TTC549 (cell line): ENCODE results near the gene FANCE.

Experiments used
- FAIRE-seq: peaks from 2 replicates; lab custom pipeline; 2012; peaks lifted over from hg19 to GRCh38; lab: Jason Lieb, UNC

Gene FANCE

DNA sequence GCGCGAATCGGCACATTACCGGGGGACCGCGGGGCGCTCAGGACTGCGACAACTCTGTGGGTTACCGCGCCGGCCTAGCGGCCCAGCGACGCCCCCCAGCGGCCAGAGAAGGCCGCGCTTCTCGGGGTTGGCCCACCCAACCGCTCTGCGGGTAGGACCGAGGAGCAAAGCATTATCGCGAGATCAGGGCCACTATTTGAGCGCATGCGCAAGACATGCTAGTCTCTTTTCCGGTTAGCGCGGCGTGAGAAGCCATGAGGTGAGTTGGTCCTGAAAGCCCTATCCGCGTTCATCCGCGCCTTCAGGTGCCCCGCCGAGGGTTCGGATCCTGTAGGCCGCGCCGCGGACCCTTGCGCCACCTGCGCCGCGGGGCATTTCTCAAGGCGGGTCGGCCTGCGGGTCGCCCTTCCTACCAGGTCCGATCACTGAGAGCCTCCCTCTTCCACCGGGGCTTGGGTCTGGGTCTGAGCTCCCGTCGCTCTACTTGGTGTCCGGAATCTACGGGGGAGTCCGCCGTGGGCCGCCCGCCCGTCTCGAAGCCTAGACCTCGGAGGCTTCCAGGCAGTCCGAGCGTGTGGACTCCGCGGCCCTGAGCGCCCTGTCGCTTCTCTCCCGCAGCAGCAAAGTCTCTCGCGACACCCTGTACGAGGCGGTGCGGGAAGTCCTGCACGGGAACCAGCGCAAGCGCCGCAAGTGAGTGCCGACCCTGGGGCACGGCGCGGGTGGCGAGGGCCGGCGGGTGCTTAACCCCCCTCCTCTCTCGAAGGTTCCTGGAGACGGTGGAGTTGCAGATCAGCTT lies 16.2 kb downstream of the FANCE start, which contains the start of gene RPL10A:
Gene RPL10A, plus strand, starts transcription at position 221 of the 799 bp plus-strand sequence. Its CDS starts 34 bp downstream, at position 255.
- no peak for FAIRE-seq

DNA sequence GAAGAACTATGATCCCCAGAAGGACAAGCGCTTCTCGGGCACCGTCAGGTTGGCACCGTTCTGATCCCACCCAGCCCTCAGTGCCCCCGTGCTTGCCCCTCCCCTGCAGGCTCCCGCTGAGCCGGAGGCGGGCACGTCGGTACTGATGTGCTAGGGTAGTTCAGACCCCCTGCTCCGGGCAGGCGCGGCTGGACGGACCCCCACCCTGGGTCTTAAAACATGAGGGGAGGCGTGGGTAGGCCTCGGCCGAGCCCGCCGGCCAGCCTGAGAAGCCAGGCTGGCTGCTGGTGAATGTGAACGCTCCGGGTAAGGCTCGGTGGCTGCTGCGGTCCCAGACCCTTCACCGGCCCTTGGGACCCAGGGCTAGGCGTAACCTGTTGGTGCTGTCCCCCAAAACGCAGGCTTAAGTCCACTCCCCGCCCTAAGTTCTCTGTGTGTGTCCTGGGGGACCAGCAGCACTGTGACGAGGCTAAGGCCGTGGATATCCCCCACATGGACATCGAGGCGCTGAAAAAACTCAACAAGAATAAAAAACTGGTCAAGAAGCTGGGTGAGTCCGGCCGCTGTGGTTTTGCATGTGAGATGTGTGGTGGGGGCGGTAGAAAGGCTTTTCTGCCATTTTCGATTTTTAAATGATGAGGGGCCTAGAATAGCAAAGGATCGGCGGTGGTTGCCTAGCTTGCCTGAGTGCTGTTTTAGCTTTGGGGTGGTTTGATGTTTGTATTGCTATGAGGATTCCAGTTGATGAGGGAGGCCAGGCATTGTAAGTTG lies 17.0 kb downstream of the FANCE start:
- no peak for FAIRE-seq

DNA sequence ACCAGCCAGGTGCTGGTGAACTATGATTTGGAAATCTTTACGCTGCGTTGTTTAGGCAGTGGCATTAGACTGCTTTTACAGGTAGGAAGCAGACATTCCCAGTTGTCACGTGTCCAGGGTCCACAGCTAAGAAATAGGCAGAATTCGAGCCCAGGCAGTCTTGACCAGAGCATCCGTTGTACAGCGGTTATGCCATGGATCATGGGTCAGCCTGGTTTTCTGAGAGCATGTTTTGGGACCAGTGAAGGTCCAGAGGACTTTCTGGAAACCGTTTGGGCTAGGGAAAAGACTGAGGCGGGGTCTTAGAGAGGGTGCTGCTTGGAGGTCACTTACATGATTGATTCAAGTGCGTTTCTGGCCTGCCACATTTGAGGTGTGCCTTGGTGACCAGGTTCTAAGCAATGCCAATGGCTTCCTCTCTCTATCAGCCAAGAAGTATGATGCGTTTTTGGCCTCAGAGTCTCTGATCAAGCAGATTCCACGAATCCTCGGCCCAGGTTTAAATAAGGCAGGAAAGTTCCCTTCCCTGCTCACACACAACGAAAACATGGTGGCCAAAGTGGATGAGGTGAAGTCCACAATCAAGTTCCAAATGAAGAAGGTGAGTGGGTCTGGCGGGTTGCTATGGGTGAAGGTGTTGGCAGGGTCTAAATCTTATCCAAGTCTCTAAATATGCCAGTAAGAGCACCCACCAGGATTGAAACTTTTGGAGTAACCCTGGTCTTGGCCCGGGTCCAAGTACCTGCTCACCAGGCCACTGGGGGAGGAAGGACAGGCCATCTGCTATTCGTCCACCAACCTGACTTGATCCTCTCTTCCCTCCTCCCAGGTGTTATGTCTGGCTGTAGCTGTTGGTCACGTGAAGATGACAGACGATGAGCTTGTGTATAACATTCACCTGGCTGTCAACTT lies 17.9 kb downstream of the FANCE start:
- no peak for FAIRE-seq

DNA sequence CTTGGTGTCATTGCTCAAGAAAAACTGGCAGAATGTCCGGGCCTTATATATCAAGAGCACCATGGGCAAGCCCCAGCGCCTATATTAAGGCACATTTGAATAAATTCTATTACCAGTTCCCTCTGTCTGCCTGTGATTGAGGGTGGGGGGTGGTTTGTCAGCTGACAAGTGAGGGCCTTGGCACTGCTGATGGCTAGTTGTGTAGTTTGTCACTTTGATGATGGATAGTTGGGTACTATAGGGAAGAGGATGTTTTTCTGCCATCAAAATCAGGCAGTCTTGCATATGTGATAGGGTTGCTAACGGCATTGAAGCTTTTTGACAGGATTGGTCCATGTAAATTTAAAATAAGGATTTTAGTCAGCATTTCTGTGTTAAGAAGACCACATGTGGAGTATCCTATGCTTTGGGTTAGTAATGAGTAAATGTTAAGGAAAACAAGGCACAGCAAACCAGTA lies 18.6 kb downstream of the FANCE start:
- no peak for FAIRE-seq

DNA sequence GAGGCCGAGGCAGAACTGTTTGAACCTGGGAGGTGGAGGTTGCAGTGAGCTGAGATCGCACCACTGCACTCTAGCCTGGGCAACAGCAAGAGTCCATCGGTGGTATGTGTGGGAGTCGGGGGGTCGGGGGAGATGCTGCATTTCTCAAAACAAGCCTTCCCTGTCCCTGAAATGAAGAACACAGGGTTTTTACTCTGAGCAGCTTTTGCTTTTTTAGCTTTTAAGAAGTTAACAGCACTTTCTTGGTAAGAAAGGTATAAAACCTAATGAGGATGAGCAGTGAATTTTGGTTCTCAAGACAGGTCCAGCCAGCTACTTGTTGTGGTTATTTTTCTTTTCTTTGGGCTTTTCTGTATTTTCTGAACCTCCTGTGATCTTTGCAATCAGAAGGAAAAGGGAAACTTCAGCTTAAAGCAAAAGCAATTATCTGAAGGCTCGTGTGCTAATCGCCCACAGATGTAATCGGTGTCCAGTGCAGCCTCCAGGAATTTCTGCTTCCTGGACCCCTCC lies 19.8 kb downstream of the FANCE start:
- no peak for FAIRE-seq

DNA sequence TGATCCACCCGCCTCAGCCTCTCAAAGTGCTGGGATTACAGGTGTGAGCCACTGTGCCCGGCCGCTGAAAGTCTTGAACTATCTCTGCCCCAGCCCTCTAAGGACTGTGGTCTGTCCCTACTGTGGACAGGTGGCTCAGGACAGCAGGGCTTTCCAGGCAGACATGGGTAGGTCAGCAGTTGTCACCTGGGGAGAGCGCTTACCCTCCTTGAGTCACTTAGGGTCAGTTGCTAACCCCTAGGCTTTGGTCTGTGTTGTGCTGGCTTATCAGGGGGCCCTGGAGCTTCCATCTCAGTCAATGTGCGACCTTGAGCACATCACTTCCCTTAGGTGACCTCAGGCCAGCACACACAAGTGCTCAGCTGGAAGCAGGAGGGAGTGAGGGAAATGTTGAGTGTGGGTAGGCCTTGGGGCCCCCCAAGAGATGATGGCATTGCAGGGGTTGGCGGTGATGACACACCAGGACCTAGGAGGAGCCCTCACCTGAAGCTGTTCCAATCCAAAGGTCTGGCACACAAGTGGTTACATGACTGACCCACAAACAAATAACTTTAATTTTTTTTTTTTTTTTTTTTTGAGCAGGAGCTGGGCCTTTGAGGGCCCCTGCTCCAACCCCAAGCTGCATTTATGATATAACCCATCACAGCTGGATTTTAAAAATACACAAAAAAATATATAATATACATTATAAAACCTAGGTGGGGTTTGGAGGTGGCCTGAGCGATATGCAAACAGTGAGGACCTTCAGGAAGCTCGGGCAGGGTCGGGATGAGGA lies 21.1 kb downstream of the FANCE start:
- no peak for FAIRE-seq

DNA sequence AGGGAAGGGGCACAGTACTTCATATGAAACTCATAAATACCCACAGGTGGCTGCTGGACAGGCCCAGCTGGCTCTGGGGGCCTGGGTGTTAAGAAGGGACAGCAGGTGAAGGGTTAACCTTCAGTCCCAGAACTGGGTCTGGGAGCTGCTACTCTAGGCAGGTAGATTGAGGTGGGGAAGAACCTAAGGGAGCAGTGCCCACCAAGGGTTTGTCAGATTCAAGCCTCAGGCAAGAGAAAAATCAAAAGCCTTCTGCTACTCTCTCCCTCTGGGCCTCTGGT lies 21.7 kb downstream of the FANCE start:
- no peak for FAIRE-seq

DNA sequence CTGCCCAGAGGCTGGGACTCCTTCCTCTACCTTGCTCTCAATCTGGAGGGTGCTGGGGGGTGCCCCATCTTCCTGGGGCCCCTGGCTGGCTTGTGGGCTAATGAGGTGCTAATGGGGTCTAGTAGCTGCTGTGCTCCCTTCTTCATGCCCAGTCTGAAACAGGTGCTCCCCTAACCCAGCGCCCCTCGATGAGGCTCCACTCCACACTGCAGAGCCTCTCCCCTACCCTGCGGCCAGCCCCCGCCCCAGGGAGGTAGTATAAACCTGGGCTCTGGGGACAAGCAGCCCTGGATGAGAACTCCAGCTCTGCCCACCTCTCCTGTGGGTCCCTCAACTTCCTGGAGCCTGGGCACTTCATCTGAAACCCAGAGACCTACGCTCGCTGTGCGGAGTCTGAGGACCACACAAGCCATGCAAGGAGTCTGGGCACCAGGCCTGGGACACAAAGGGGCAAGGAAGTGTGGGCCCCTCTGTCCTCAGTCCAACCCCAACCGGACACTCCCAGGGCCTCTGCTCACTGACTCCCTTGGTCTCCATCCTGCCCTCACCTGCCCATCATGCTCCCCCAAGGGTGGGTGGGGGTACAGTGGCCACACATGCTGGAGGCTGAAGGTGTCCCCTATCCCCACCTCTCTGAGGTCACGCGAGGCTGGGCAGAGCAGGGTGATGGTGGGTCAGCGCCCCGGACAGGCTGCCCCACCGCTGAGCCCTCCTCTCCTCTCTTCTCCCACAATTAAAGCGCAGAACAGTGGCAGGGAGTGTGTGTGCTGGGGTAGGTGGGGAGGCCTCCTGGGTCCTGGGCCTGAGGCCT lies 22.2 kb downstream of the FANCE start:
- FAIRE-seq: no peak

DNA sequence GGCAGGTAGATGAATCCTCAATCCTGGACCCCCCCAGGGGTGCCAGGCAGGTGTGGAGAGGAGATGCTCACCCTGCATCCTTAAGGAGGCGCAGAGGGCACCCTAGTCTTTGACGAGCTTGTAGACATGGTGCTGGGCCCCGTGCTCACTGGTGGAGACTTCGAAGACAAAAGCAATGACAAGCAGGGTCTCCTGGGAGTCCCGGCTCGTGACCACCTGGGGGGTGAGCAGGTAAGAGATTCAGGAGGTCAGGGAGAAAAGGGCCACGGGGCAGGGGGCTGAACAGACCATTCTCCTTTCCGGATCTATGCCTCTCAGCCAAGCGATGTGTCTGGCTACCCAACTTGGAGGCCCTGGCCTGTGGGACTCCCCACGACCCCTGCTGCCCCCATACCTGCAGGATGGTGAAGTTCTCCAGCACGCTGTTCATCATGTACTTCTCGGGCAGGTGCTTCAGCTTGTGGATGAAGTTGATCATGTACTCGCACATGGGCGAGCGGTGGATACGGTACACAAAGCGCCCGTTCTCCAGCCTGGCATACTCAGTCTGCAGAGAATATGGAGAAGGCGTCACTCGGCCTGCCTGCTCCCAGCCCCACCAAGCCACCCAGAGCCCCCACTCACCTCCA lies 22.9 kb downstream of the FANCE start:
- no peak for FAIRE-seq

DNA sequence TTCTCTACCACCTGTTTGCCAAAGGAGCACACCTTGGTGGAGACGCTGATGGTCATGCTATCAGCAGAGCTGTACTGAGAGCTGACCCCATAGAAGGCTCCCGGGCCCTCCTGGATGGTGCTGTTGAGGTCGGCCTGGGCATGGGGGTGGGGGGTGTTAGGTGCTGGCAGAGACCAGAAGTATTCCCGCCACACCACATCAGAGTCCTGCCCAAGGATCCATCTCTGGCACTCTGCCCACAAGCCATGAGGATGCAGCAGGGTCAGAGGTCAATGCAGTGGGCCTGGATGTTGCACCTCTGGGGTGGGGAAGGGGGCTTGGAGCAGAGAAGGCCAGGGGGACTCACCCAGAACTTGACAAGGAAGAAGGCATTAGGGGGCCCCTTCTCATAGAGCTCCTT lies 23.4 kb downstream of the FANCE start:
- no peak for FAIRE-seq

DNA sequence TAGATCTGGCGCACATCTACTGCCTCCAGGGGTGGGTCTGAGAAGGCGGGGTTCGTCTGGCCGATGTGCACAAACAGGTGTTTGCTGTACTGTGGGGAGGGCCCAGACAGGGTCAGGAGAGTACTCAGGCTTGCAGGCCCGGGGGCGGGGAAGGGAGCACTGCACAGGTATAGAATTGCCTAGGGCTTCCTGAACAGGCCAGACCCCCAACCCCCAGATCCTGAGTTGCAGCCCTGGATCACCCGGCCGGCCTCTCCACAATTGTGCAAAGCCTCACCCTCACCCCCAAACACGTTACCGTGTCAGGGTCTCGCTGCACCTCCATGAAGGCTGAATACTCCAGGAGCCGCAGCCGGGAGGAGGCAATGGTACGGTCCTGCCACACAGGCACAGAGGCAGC lies 23.9 kb downstream of the FANCE start:
- FAIRE-seq: no peak

DNA sequence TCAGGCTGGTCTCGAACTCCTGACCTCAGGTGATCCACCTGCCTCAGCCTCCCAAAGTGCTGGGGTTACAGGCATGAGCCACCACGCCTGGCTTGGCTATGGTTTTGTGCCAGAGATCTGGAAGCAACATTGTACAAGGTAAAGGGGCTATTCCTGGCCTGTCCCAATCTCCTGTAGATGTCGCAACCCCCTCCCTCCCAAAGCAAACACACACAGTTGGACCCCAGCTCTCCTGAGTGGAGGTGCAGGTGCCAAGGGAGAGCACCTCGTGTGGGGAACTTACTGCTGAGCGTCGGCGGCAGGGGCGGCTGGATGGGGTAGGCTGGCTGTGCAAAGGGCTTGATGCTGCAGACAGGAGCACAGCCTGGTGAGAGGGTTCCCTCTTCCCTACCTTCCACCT lies 24.9 kb downstream of the FANCE start:
- FAIRE-seq: no peak

DNA sequence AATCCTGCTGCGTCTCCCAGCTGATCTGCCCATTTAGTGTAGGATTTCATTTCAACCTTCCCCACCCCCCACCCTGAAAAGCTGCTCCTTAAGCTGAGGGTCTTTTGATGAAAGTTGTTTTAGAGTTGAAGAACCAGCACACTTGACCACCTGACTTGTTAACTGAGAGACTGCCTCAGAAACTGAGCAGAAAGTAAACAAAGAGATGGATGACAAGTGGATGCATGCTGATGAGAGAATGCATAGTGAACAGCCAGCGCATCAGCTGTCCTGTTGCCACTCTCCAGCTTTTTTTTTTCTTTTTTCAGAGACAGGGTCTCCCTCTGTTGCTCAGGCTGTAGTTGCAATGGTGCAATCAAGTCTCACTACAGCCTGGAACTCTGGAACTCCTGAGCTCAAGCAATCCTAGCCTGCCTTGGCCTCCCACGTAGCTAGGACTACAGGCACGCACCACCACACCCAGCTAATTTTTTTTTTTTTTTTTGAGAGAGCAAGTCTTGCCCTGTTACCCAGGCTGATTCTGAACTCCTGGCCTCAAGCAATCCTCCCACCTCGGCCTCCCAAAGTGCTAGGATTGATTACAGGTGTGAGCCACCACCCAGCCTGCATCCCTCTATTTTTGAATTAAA lies 25.5 kb downstream of the FANCE start:
- no peak for FAIRE-seq

DNA sequence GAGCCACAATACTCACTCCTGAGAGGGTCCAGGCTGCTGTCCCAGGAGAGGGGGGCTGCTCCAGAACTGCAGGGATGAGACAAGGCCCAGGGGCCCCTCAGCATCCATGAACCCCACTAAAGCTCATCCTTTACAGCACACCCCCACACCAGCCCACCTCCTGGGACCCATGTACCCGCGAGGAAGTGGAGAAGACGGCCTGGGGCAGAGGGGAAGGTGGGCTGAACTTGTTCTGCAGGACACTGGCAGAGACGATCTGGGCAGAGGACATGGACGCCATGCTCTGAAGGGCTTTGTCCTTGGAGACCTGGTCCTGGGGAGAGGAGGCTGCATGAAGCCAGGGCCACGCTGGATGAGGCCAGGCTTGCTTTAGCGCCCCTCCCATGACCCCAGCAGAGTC lies 26.1 kb downstream of the FANCE start:
- no peak for FAIRE-seq

DNA sequence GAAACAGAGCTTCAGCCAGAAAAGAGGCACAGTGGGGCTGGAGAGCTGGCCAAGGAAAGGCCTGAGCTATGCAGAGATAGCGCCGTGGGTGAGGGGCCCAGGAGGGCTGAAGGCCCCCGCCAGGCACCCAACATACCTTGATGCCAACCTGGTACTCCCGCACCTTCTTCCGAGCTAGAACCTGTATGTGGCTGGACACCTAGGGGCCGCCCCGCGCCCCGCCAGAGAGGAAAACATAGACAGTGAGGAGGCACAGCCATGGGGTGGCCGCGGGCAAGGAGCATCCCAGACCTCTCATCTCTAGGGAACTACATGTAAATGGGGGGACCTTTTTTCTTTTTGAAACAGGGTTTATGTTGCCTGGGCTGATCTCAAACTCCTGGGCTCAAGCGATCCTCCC lies 28.0 kb downstream of the FANCE start:
- no peak for FAIRE-seq

DNA sequence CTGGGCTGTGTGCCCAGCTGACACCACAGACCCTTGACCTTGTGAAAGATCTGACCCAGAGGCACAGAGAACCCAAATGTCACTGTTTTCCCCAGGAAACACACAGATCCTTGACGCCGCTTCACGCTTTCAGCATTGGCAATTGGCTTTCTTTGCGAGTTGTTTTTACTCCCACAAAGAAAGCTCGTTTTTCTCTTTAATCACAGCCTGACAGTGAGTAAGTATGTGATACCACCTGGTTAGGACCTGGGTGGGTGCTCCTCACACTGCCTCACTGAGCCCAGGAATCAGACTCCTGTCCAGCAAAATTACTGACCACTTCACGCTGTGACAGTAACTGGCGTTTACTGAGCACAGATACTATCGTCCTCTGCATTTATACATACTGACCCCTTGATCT lies 29.1 kb downstream of the FANCE start:
- FAIRE-seq: no peak

DNA sequence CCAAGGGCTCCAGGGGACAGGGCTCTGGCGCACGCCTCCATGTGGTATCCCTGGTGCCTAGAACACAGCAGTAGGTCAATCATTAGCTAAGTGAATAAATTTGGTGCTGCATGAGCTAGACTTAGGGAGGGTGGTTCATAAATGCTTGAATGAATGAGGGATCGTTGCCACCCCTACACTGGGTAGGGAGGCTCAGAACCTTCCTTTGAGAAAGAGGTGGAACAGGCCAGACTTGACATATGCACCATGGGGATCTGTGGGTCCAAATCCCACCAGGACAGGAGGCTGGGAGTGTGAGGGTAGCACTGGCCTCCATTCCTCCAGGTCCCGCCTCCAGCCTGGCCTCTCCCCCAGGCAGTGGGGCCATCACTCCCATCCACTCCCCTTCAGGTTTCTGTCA lies 30.9 kb downstream of the FANCE start:
- FAIRE-seq: no peak

DNA sequence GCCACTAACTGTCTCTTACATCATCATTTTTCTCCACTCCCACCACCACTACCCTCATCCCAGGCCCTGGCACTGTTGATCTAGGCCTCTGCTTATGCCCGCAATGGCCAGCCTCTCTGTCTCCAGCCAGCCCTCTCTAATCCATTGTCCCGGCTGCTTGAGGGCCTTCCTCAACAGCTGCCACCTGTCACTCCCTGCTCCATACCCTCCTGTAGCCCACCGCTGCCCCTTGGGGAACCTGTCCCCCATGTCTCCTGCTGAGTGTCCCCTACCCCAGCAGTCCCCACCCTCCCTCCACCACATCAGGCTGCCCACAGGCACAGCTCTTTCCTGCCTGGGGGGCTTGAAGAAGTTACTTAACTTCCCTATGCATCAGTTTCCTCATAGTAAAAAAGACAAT lies 31.4 kb downstream of the FANCE start:
- no peak for FAIRE-seq

DNA sequence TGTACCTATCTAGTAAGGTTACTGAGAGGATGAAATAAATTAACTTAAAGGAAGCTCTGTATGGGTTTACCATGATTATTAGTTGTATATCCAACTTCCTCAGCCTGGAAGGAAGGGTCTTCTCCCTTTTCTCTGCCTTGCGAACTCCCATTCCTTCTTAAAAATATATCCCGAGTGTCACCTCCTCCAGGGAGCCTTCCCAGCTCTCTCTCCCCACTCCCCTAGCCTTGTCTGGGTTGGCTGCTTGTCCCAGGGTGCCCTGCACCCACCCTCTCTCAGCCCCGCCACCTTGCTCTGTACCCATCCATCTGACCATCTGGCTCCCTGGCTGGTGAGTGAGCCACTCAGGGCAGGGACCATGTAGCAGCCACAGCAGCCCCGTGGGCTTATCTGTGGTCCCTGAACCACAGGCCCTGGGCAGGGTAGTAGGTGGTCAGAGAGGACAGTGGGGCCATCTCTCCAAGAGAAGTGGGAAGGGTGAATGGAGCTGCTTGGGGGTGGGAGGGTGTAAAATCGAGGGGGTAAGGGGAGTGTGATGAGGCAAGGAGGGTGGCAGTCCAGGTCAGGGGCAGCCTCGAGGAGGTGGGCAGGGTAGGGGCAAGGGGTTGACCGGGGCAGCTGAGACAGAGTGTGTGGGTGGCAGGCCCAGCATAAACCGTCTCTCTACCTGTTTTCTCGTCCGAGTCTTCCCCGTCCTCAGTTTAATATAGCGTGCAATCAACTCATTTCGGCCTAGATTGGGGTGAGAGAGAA lies 31.9 kb downstream of the FANCE start:
- FAIRE-seq: no peak
